Liver (tissue), 9 donors: ENCODE data around the gene DGKE. TPM values are rescaled to one million over a fixed set of nuclear protein-coding genes. Genes with fewer than 3 reads are reported as not detected.

Experiments used
- DNase-seq: peaks from one replicate; pipeline ENCODE4 v3.0.0-alpha.2; 2017; ENCODE audit warnings: low spot score
- H3K27ac ChIP-seq, 2 donors: one replicate each; pipeline ENCODE4 v1.7.0; 2013; ENCODE audit warnings: inconsistent platforms in 2 of 2, low read length in 2 of 2, control low read depth in 1 of 2, low read depth in 1 of 2, mild to moderate bottlenecking in 1 of 2
- H3K27me3 ChIP-seq, 4 donors: one replicate each; pipeline versions ENCODE4 v1.6.1 to v1.7.0; 2013; ENCODE audit warnings: low read length in 3 of 4, inconsistent platforms in 1 of 4, mild to moderate bottlenecking in 1 of 4, moderate library complexity in 1 of 4; ENCODE audit not compliant: control insufficient read depth in 4 of 4, insufficient read depth in 4 of 4
- H3K36me3 ChIP-seq, 4 donors: one replicate each; pipeline versions ENCODE4 v1.6.1 to v1.7.0; 2013; ENCODE audit warnings: low read length in 3 of 4, mild to moderate bottlenecking in 3 of 4, low read depth in 1 of 4, moderate library complexity in 1 of 4; ENCODE audit not compliant: control insufficient read depth in 4 of 4, insufficient read depth in 3 of 4
- H3K4me1 ChIP-seq, 4 donors: one replicate each; pipeline versions ENCODE4 v1.6.1 to v1.7.0; 2013; ENCODE audit warnings: low read length in 3 of 4, mild to moderate bottlenecking in 3 of 4, moderate library complexity in 1 of 4; ENCODE audit not compliant: control insufficient read depth in 4 of 4, insufficient read depth in 4 of 4
- H3K4me3 ChIP-seq, 3 donors: one replicate each; pipeline versions ENCODE4 v1.6.1 to v1.7.0; 2013; ENCODE audit warnings: low read length in 3 of 3, control low read depth in 1 of 3, low read depth in 1 of 3, mild to moderate bottlenecking in 1 of 3
- H3K9ac ChIP-seq, 2 donors: one replicate each; pipeline ENCODE4 v1.7.0; 2013; ENCODE audit warnings: low read length in 2 of 2, mild to moderate bottlenecking in 2 of 2, moderate library complexity in 2 of 2, control low read depth in 1 of 2, low read depth in 1 of 2
- H3K9me3 ChIP-seq, 4 donors: one replicate each; pipeline versions ENCODE4 v1.6.1 to v1.7.0; 2013; ENCODE audit warnings: low read length in 3 of 4; ENCODE audit not compliant: control insufficient read depth in 4 of 4
- ATF3 ChIP-seq: IDR thresholded peaks from 2 replicates; pipeline ENCODE4 v1.6.1; 2016; ENCODE audit warnings: antibody characterized with exemption
- CTCF ChIP-seq: fragments of 150-350 bp; IDR thresholded peaks from 2 replicates; pipeline ENCODE4 v1.5.1; 2017; ENCODE audit warnings: improper control_type of control experiment, low read depth, low read length; ENCODE audit not compliant: missing input control
- EGR1 ChIP-seq, 2 donors: IDR thresholded peaks; 2 replicates each; pipeline ENCODE4 v1.6.1; 2016 to 2018; ENCODE audit warnings: antibody characterized with exemption in 2 of 2, low read depth in 2 of 2
- FOXA1 ChIP-seq: IDR thresholded peaks from 2 replicates; pipeline ENCODE4 v1.6.1; 2016; ENCODE audit warnings: antibody characterized with exemption
- FOXA2 ChIP-seq: IDR thresholded peaks from 2 replicates; pipeline ENCODE4 v1.6.1; 2016; ENCODE audit warnings: antibody characterized with exemption
- GABPA ChIP-seq, 2 donors: IDR thresholded peaks in 1 of 2; conservative IDR thresholded peaks in 1 of 2; 2 replicates each; pipeline ENCODE4 v1.6.1; 2016; ENCODE audit warnings: antibody characterized with exemption in 2 of 2, mild to moderate bottlenecking in 1 of 2, moderate library complexity in 1 of 2
- HNF4A ChIP-seq, 2 donors: conservative IDR thresholded peaks; 2 replicates each; pipeline ENCODE4 v1.6.1; 2016; ENCODE audit warnings: antibody characterized with exemption in 2 of 2, mild to moderate bottlenecking in 2 of 2
- HNF4G ChIP-seq: IDR thresholded peaks from 2 replicates; pipeline ENCODE4 v1.6.1; 2016; ENCODE audit warnings: antibody characterized with exemption
- JUND ChIP-seq, 2 donors: IDR thresholded peaks; 2 replicates each; pipeline ENCODE4 v1.6.1; 2016; ENCODE audit warnings: antibody characterized with exemption in 2 of 2
- MAX ChIP-seq: IDR thresholded peaks from 2 replicates; pipeline ENCODE4 v1.6.1; 2016; ENCODE audit warnings: antibody characterized with exemption
- NR2F2 ChIP-seq: IDR thresholded peaks from 2 replicates; pipeline ENCODE4 v1.6.1; 2016; ENCODE audit warnings: antibody characterized with exemption
- RAD21 ChIP-seq, 2 donors: IDR thresholded peaks; 2 replicates each; pipeline ENCODE4 v1.6.1; 2016; ENCODE audit warnings: antibody characterized with exemption in 2 of 2, mild to moderate bottlenecking in 2 of 2
- REST ChIP-seq: IDR thresholded peaks from 2 replicates; pipeline ENCODE4 v1.6.1; 2016; ENCODE audit warnings: antibody characterized with exemption, mild to moderate bottlenecking
- RXRA ChIP-seq, 2 donors: IDR thresholded peaks; 2 replicates each; pipeline ENCODE4 v1.6.1; 2017 to 2018; ENCODE audit warnings: antibody characterized with exemption in 2 of 2, mild to moderate bottlenecking in 1 of 2
- SP1 ChIP-seq: IDR thresholded peaks from 2 replicates; pipeline ENCODE4 v1.6.1; 2018; ENCODE audit warnings: antibody characterized with exemption, mild to moderate bottlenecking
- TAF1 ChIP-seq: conservative IDR thresholded peaks from 2 replicates; pipeline ENCODE4 v1.6.1; 2016; ENCODE audit warnings: antibody characterized with exemption, mild to moderate bottlenecking
- YY1 ChIP-seq: IDR thresholded peaks from 2 replicates; pipeline ENCODE4 v1.6.1; 2016; ENCODE audit warnings: antibody characterized with exemption, mild to moderate bottlenecking
- ZBTB33 ChIP-seq: IDR thresholded peaks from 2 replicates; pipeline ENCODE4 v1.6.1; 2016; ENCODE audit warnings: antibody characterized with exemption
- WGBS: extraction: QIAGEN DNeasy Blood & Tissue Kit; methylation state at CpG from one replicate; pipeline ENCODE4 v1.1.7; 2013; 5-methylcytosine and 5-hydroxymethylcytosine counted together
- polyA plus RNA-seq, 2 donors: library from polyadenylated mRNA; stranded (reverse) in 1 of 2; unstranded in 1 of 2; fragments of 200-250 nt in 1 of 2; fragments of >200 nt in 1 of 2; fragmentation: Nextera tagmentation in 1 of 2; extraction: Ambion mirVana in 1 of 2; gene quantifications; one replicate each; pipeline versions ENCODE4 v1.2.1 to v1.2.3, GENCODE V29; 2013 to 2015
- total RNA-seq, 2 donors: library from RNA; depleted of rRNA; stranded (reverse); fragments of >200 nt; gene quantifications; one replicate each; pipeline ENCODE4 v1.2.3, GENCODE V29; 2014
- donor health status: healthy.
- donor health status: healthy.
- donor health status: healthy.
- donor health status: healthy.
- donor health status: healthy.

The DGKE gene
- total and polyA plus RNA-seq, 4 donors = 1.0 to 5.9 (median 2.8) TPM

GRCh38 chr17:56913000-56913311 lies 79.0 kb downstream of the DGKE start:
- DNase-seq = no peak
- WGBS = 5% methylated on average over 7 of the region's 7 CpGs
- H3K4me3 ChIP-seq = peak overlapping the region; percentile 94 to 98 (median 97)
- peaks cover 0 to 6% (median 2%) of the 10 kb centered on the region in 4 donors for H3K36me3 ChIP-seq
- peaks cover 3 to 52% (median 44%) of the 10 kb centered on the region in 4 donors for H3K4me1 ChIP-seq
- H3K9ac ChIP-seq = peak overlapping the region; percentile 92
- H3K27me3 ChIP-seq = no peaks in the 10 kb centered on the region
- TF ChIP-seq ATF3 (no peak), GABPA (IDR thresholded peaks at IDR 0.05 in 1 of 2, conservative IDR thresholded peaks at IDR 0.05 in 1 of 2) (no peak), YY1 (no peak), JUND (IDR thresholded peaks at IDR 0.05) (no peak), REST (no peak), HNF4G (no peak), MAX (no peak), FOXA2 (no peak), RAD21 (IDR thresholded peaks at IDR 0.05) (no peak), TAF1 (no peak), HNF4A (conservative IDR thresholded peaks at IDR 0.05) (no peak), RXRA (IDR thresholded peaks at IDR 0.05) (no peak), NR2F2 (no peak), CTCF (no peak), EGR1 (IDR thresholded peaks at IDR 0.05; ENCODE audit: low read depth in 2 of 2) (no peak), FOXA1 (no peak), ZBTB33 (no peak), SP1 (no peak)
- H3K27ac ChIP-seq = peak overlapping the region; percentile 98 to 100
- no peaks in the 10 kb centered on the region for H3K9me3 ChIP-seq
